Right lung (tissue), 5 donors: ENCODE results near the gene SNX9. TPM values are rescaled to one million over a fixed set of nuclear protein-coding genes. Genes with fewer than 3 reads are reported as not detected.
"Not testable (repeated sequence)": the region's sequence is repeated elsewhere in the genome, so short reads cannot be mapped to it uniquely, and the experiment has no call there.

ENCODE experiments used
- DNase-seq, 2 donors: peaks; one replicate each; pipeline ENCODE4 v3.0.0-alpha.2; 2013
- polyA plus RNA-seq, 5 donors: library from polyadenylated mRNA; unstranded; fragments of 120-200 nt; gene quantifications; one replicate each; pipeline versions ENCODE4 v1.2.1 to v1.2.3, GENCODE V29; 2013; ENCODE audit warnings: inconsistent platforms in 1 of 5, low replicate concordance in 1 of 5; ENCODE audit not compliant: insufficient read length in 5 of 5, insufficient read depth in 1 of 5

SNX9 gene
- polyA plus RNA-seq, 5 donors, result 36.2 to 46.5 (median 37.8) TPM

DNA sequence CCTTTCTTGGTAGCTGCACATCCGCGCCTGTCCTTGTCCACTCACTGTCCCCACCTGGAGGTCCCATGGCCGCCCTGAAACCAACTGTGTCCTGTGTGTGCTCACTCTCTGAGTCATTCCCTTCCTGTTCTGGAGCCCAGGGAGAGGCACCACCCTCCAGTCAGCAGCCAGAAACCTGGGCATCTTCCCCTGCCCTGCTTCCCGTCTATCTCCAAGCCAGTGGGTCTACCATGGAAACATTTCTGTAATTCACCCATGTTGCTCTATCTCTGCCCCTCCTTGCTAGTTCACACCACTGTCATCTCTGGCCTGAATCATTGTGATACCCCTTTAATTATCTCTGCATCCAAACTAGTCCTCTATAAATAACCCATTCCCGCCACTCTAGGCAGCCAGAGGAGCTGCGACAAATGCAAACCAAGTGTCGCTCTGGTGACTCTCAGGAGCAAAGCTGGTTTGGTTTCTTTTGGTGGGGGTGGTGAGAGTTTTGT is 129.9 kb downstream of the SNX9 start:
- no peak for DNase-seq

DNA sequence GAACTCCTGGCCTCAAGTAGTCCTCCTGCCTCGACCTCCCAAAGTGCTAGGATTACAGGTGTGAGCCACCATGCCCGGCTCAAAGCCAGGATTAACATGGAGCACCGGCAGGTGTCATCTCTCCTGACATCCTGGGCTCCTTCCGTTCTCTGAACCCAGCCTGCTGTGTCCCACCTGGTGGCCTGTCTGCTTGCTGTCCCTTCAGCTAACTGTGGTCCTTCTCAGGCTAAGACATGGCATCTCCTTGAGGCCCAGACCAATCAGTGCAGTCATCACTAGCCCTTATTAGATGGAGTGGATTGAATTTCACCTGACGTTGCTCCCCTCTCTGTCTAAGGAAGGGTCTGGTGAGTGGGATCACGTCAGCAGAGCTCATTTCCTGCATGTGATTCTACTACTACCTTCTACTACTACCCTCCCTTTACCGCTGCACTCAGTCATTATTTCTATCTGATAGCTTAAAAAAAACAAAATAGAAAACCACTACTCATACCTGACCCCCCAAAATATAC is 130.6 kb downstream of the SNX9 start:
- DNase-seq, result no peak

DNA sequence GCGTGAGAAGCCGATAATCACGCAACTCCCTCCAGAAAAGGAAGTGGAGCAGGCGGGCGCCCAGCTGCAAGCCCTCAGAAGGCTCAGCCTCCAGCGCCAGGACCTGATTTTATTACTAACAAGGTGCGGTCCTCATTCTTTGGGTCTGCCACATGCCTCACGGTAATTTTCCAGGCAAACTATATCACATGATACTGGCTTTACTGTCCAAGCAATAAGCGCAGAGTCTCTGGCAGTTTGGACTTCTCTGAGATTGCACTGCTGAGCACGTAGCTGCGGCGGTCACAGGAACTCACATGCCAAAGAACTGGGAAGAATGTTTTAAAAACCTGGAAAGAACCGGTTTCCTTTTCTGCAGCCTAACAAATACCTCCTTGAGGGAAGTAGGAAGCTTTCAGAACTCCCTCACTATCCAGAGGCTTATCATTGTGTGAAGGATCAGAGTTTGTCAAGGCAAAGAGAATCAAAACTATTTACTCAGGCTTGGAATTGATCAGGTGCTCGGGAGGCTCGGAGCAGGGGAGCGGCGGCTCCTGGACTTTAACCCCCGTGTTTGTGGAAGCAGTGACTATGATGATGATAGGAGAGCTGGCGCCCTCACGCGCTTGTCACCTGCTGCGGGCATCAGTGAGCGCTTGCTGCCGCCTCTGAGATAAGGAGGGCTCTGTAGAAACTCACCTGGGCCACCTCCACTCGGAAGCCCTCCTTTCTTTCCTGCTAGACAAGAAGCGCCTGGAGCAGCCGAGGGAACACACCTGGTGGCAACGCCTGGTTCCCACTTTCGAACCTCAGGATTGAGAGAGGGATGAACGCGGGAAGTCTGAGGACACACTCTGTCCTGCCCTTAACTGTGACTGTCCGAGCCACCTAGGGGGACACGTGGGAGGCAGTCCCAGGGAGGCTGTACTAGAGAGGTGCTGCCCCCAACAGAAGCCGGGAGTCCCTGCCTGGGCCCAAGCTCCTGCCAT is 131.4 kb downstream of the SNX9 start:
- DNase-seq, result peak in 1 of 2 donors; percentile 40

DNA sequence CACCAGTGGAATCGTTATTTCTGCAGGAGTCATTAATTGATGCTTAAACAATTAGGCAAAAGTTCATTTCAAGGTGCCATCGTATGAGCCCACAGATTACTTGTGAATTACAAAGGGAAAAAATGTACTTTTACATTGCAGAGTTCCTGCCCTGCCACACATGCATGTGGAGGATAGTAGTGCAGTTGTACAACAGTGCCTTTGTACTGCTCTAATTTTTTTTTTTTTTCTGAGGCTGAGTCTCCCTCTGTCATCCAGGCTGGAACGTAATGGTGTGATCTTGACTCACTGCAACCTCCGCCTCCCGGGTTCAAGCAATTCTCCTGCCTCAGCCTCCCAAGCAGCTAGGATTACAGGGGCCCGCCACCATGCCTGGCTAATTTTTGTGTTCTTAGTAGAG is 132.6 kb downstream of the SNX9 start:
- DNase-seq, result no peak

DNA sequence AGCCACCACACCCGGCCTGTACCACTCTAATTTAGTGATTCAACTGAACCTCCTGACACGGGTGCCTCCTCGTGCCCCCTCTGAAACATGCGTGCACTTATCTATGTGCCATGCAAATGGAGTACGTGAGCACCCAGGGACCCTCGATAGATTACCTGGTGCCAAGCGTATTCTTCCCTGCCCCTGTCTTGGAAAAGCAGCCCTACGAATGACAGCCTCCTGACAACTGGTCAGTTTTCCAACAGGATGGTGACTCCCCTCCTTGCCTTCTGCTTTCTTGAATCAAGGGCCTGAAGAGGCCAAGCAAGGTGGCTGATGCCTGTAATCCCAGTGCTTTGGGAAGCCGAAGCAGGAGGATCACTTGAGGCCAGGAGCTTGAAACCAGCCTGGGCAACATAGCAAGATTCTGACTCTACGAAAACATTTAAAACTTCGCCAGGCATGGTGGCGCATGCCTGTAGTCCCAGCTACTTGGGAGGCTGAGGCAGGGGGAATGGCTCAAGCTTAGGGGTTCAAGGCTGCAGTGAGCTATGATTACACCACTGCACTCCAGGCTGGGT is 133.2 kb downstream of the SNX9 start:
- DNase-seq, result no peak

DNA sequence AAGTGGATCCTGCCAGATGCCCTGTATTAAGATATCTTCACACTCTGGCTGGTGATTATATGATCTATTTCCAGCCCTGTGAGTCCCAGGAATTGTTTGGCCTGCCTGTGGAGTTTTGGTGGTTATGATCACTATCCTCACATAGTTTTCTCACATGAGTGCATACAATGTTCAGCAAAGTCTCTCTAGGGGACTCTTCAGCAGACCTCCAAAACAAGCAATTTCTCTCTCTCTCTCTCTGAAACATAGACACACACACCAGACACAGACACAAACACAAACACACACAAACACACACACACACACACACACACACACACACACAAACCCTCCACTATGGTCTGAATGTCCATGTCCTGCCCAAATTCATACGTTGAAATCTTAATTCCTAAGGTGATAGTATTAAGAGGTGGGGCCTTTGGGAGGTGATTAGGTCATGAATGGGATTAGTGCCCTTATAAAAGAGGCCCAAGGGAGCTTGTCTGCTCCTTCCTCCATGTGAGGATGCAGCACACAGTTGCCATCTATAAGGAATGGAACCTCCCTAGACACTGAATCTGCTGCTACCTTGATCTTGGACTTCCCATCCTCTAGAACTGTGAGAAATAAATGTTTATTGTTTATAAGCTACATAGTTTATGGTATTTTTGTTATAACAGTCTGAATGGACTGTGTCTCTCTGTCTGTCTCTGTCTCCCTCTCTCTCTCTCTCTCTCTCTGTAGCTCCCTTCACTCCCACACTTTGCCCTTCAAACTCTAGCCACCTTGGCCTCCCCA is 136.6 kb downstream of the SNX9 start:
- no peak for DNase-seq

DNA sequence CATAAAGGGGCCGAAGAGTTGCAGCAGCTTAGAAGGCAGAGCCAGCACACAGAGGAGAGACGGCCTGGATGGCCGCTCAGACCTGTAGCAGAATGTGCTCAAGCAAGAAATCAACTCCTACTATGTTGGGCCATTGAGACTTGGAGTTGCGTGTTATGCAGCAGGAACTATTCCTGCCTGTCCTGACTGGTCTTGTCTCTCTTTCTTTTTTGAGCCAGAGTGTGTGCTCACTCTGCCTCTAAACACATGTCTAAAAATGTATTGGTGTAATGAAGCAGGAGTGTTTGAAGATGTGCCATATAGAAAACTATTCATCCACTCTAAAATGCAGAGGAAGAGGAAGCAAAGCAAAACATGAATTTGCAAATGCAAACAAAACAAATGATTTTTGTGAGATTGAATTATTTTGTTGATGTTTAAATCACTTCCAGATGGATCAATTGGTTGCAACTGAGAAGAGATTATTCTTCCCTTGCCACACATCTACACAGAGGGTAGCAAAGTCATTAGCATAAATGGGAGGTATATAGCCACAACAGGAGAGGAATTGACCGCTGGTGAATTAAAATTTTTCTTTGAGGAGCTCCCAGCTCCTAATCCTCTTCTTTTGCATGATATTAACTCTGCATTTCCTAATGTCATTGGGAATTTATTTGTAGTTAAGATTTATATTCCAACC is 138.2 kb downstream of the SNX9 start:
- no peak for DNase-seq

DNA sequence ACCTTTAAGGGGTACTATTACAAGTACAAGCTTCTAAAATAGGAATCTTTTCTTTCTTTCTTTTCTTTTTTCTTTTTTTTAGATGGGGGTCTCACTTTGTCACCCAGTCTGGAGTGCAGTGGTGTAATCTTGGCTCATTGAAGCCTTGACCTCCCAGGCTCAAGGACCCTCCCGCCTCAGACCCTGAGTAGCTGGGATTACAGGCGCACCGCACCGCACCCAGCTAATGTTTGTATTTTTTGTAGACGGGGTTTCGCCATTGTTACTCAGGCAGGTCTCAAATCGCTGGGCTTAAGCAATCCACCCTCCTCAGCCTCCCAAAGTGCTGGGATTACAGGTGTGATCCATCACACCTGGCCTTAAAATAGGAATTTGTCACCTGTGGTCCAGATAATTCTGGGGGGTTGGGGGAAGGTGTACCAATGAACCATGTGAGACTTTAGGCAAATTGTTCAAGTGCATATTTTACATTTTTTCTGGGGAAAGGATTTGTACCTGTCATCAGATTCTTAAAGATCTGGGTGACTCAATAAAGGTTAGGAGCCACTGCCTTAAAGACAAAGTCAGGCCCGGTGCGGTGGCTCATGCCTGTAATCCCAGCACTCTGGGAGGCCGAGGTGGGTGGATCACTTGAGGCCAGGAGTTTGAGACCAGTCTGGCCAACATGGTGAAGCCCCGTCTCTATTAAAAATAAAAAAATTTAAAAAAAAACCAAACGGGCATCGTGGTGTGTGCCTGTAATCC is 139.0 kb downstream of the SNX9 start:
- DNase-seq, result no peak

DNA sequence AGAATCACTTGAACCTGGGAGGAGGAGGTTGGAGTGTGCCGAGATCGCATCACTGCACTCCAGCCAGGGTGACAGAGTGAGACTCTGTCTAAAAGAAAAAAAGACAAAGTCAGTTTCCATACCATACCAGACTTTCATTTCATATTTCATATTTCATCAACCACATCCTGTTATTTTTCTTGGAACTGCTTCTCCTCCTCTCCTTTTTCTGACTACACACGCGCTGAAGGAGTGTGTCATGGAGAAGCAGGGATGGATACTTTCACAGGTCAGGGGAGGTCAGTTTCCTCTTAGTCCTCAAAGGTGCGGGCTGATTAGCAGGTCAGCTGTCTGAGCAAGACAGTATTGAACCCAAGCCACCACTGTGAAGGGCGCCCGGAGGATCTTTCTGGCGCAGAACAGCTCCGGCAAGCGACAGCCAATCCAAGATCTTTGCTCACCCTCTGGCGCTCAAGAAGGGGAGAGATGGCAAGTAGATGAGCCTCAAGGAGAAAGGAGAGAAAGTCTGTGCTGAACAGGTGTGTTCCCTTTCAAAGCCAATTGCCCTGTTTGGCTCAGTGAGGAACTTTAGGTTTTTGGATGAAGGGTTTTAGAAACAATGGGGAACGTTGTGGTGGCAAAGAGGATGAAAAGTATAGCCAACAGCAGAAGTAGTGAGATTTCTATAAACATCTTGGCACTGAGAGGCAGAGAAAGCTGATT is 139.7 kb downstream of the SNX9 start:
- DNase-seq, result no peak

DNA sequence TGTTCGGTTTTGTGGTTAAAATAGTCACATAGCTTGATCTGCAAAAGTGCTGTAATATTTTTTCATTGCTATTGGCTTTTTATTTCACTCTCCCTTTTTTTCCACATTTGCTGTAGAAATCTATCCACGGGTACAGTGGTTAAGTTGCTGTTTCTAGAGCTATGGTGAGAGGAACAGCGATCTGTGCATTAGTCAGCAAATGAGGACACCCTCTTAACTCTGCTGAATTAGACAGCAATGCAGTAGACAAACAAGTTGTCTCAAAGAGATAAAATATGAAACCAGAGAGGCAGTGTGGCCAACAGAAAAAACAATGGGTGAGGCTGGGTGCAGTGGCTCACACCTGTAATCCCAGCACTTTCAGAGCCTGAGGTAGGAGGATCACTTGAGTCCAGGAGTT is 141.1 kb downstream of the SNX9 start:
- DNase-seq, result no peak

DNA sequence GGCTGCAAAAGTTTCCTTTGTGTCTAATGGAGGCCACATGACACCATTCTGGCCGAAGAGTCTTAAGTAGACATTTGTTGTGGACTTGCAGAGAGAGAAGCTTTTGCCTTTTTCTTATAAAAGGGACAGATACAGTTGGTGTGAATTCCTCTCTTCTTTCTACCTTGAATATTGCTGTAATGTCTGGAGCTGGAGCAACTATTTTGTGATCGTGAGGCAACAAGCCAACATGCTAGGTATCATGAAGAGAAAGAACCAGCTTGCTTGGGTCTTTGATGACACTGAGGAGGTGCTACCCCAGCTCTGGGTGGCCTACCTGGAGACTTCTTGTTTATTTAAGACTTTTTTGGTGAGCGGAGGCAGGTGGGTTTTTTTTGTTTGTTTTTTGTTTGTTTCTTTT is 142.3 kb downstream of the SNX9 start:
- DNase-seq, result no peak

DNA sequence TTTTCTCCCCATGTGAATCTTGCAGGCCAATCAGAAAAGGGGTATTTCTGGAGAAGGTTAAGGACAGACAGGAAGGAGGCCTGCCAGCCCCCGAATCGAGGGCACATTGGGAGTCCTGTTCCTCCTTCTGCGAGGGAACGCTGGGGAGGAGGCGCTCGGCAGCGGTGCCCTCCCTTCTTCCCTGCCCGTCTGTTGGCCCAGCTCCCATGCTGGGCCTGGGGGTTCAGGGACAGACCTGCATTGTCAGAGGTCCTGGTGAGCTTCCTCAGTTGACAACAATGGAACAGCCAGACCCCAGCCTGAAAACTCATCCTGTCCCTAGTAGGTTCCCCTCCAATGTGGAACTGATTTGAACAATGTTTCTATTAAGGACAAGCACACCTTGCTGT is 143.5 kb downstream of the SNX9 start:
- DNase-seq, result no peak

DNA sequence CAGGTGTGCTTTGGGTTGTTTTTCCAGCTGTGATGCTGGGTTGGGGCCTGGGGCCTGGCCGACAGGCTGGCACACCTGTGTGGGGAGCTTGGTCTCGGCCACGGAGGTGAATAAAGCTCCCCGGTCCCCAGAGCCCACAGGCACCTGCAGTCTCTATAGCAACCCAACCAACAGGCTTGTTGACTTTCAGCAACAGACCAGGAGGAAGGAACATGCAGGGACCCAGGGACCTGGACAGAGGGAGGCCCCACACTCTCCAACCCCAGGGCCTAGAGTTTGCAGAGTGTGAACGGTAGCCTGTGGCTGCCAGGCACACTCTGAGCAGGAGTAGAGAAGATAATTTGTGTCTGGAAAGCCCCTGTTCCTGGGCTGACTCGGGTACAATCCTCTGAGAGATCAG is 144.0 kb downstream of the SNX9 start:
- DNase-seq, result no peak

DNA sequence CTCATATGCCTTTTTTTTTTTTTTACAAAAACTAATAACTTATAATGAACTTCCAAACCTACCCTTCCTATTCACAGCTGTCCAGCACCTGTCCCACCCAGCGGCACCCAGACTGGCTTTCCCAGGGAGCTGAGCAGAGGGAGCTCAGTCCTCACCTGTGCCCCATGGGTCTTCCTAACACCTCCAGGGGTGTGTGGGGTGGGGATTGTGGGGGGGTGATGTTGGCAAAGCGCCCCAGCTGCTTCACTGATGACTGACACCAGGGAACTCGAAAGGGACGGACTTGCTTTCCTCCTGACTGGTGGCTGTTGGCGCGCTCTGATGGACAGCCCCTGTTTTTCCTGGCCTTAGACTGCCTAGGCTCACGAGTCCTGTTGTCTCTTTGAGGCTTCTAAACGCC is 144.4 kb downstream of the SNX9 start:
- no peak for DNase-seq

DNA sequence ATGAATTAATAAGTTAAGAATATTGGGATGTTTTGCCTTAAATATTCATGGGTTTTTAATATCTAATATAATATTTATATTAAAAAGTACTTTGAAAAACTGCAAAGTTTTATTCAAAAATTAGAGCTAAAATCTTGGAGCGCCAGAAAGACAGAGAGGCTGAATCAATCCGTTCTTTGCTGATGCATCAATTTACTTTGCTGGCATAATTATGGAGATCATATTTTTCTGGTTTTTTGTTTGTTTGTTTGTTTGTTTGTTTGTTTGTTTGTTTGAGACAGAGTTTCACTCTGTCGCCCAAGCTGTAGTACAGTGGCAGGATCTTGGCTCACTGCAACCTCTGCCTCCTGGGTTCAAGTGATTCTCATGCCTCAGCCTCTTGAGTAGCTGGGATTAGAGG is 149.1 kb downstream of the SNX9 start:
- not testable (repeated sequence) for DNase-seq

DNA sequence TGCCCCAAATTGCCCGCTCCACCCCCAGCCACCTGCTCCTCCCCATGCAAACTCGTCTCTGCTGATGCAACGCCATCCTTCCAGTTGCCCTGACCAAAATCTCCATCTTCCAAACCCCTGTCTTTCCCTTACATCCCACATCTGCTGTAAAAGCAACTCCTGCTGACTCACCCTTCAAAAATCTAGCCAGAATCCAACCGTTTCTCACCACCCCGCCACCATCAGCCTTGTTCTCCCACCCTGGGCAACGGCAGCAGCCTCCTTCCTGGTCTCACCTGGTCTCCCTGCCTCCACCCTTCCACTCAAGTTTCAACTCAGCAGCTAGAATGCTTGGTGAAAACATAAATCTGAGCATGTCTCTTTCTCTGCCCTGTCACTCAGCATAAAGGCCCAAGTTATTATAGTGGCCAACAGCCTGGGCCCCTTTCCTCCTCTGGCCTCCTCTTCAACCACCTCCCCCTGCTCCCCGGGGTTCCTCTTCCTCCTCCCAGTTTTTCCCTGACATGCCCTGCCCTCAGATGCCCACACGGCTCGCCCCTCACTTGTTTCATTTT is 151.4 kb downstream of the SNX9 start:
- DNase-seq, result no peak

DNA sequence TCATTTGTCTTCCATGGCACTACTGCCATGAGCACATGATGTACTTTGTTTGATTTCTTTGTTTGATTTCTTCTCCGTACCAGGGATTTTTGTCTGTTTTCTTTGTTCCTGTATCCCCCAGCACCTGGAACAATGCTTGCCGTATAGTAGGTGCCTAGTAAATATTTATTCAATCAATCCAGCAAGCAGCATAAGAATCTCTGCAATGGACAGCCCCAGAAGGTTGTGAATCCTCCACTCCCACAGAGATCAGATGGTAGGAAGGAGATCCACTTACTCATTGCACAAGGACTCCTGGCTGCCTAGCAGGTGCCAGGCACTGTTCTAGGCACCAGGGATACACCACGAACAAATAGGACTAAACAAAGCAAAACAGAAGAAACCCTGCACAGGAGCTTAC is 151.9 kb downstream of the SNX9 start:
- no peak for DNase-seq

DNA sequence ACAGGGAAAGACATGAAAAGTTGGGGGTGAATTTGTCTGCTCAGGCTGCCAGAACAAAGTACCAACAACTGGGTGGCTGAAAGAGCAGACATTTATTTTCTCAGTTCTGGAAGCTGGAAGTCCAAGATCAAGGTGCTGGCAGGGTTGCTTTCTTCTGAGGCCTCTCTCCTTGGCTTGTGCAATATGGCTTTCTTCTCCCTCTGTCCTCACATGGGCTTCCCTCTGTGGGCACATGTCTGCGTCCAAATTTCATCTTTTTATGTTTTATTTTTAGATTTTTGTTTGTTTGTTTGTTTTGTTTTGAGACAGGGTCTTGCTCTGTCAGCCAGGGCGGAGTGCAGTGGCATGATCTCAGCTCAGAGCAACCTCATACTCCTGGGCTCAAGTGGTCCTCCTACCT is 152.4 kb downstream of the SNX9 start:
- DNase-seq, result no peak

DNA sequence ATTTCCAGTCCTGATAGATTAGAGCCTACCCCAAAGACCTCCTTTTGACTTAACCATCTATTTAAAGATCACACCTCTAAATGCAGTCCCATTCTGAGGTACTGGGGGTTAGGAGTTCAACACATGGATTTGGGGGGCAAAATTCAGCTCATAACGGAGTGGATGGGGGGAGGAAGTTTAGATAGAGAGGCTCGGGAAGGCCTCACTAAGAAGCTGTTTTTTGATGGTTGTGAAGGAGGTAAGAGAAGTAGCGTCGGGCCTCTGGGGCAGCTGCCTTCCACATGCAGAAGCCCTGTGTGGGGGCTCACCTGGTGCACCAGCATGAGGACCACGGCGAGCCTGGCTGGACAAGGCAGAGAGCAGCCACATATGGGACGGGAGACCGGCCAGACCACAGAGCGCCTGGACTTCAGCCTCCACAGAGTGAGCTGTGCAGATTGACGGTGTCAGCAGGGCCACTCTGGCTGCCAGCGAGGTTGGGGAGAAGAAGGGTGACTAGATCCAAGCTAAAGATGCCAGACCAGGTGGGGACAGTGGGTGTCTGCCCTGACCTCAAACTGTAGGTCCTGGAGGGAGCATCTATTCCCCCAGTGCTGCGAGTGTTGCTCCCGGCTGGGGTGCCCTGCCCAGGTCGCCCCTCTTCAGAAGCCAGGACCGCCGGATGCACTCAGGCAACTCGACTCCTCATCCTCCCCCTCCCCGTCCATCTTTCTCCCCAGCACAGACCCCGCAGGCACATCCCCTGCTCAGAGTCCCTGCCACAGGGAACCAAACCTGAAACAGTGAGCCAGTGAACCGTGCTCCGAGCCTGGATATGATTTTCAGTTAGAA is 153.5 kb downstream of the SNX9 start:
- no peak for DNase-seq
